ENCODE results near the gene INF2. TPM values are rescaled to one million over a fixed set of nuclear protein-coding genes. Genes with fewer than 3 reads are reported as not detected.
"Not testable (repeated sequence)": the region's sequence is repeated elsewhere in the genome, so short reads cannot be mapped to it uniquely, and the experiment has no call there.

The INF2 gene
- total and polyA plus RNA-seq, 4 donors: 13.1 to 51.6 (median 25.5) TPM

- WGBS: 77% methylated on average over 12 of the region's 12 CpGs
Measured at GRCh38 chr14:104750056-104750752, 60.8 kb downstream of the INF2 start.

DNA sequence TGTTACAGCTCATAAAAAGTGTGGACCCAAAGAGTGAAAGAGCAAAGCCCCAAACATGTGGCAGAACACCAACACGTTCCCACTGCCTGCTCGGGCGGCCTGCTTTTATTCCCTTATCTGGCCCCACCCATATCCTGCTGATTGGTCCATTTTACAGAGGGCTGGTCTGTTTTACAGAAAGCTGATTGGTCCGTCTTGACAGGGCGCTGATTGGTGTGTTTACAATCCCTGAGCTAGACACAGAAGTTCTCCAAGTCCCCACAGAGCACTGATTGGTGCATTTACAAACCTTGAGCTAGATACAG, 61.3 kb downstream of the INF2 start:
- not testable (repeated sequence) for DNase-seq (ENCODE audit: low spot score); H3K9ac ChIP-seq (ENCODE audit: low read depth in 1 of 2, low read length in 2 of 2); H3K4me3 ChIP-seq (ENCODE audit: low read depth in 1 of 3, low read length in 3 of 3); H3K27me3 ChIP-seq (ENCODE audit: control insufficient read depth in 4 of 4, insufficient read depth in 4 of 4, low read length in 3 of 4); H3K9me3 ChIP-seq (ENCODE audit: control insufficient read depth in 4 of 4, low read length in 3 of 4); H3K36me3 ChIP-seq (ENCODE audit: control insufficient read depth in 4 of 4, insufficient read depth in 3 of 4, low read depth in 1 of 4, low read length in 3 of 4)
- TF ChIP-seq SP1 (IDR thresholded peaks at IDR 0.05): peak; percentile 14
- peaks cover 12 to 64% (median 54%) of the 10 kb centered on the region in 4 donors for H3K4me1 ChIP-seq (ENCODE audit: control insufficient read depth in 4 of 4, insufficient read depth in 4 of 4, low read length in 3 of 4)
- H3K27ac ChIP-seq (ENCODE audit: low read depth in 1 of 2, low read length in 2 of 2): peak overlapping the region in 1 of 2 donors; percentile 89
- 84% methylated on average over 5 of the region's 5 CpGs for WGBS

More at GRCh38 chr14:104750056-104750752, 60.8 kb downstream of the INF2 start:
- no peaks in the 10 kb centered on the region for H3K9me3 ChIP-seq (ENCODE audit: control insufficient read depth in 4 of 4, low read length in 3 of 4)
- no peak overlapping the region for H3K4me3 ChIP-seq (ENCODE audit: low read depth in 1 of 3, low read length in 3 of 3)
- H3K4me1 ChIP-seq (ENCODE audit: control insufficient read depth in 4 of 4, insufficient read depth in 4 of 4, low read length in 3 of 4): peaks cover 14 to 64% (median 52%) of the 10 kb centered on the region in 4 donors
- H3K36me3 ChIP-seq (ENCODE audit: control insufficient read depth in 4 of 4, insufficient read depth in 3 of 4, low read depth in 1 of 4, low read length in 3 of 4): peaks cover 0 to 3% (median 0%) of the 10 kb centered on the region in 4 donors
- peak overlapping the region; percentile 78 to 89 for H3K27ac ChIP-seq (ENCODE audit: low read depth in 1 of 2, low read length in 2 of 2)
- DNase-seq (ENCODE audit: low spot score): no peak
- peak overlapping the region in 1 of 2 donors; percentile 5 for H3K9ac ChIP-seq (ENCODE audit: low read depth in 1 of 2, low read length in 2 of 2)
- H3K27me3 ChIP-seq (ENCODE audit: control insufficient read depth in 4 of 4, insufficient read depth in 4 of 4, low read length in 3 of 4): no peaks in the 10 kb centered on the region
- no peak for TF ChIP-seq JUND (IDR thresholded peaks at IDR 0.05)

DNA sequence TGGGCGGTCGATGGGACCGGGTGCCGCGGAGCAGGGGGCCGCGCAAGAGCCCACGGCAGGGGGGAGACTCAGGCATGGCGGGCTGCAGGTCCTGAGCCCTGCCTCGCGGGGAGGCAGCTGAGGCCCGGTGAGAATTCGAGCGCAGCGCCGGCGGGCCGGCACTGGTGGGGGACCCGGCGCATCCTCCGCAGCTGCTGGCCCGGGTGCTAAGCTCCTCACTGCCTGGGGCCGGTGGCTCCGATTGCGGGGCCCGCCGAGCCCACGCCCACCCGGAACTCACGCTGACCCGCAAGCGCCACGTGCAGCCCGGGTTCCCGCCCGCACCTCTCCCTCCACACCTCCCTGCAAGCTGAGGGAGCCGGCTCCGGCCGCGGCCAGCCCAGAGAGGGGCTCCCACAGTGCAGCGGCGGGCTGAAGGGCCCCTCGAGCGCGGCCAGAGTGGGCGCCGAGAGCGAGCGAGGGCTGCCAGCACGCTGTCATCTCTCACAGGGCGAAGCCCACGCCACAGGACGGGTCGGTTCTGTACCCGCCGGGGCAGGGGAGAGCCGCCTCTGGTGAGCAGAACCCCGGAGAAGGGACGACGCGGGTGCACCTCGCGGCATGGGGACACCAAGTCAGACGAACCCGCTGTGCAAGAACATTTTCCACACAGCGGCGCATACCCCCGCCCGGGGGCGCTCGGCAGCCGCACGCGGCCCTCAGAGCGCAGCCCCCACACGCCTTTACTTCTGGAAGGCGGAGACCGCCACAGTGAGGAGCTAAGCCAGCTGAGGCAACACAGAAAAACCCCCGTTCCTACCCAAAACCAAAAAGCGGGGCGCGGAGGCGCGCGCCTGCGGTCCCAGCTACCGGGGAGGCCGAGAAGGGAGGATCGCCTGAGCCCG, 62.4 kb downstream of the INF2 start:
- Histone ChIP-seq H3K36me3 (ENCODE audit: control insufficient read depth in 4 of 4, insufficient read depth in 3 of 4, low read depth in 1 of 4, low read length in 3 of 4) (peaks cover 0 to 11% (median 7%) of the 10 kb centered on the region in 4 donors), H3K4me3 (ENCODE audit: low read depth in 1 of 3, low read length in 3 of 3) (peak overlapping the region in 2 of 3 donors; percentile 7 to 85), H3K27ac (ENCODE audit: low read depth in 1 of 2, low read length in 2 of 2) (peak overlapping the region; percentile 83 to 92), H3K9ac (ENCODE audit: low read depth in 1 of 2, low read length in 2 of 2) (peak overlapping the region in 1 of 2 donors; percentile 69), H3K27me3 (ENCODE audit: control insufficient read depth in 4 of 4, insufficient read depth in 4 of 4, low read length in 3 of 4) (no peaks in the 10 kb centered on the region), H3K4me1 (ENCODE audit: control insufficient read depth in 4 of 4, insufficient read depth in 4 of 4, low read length in 3 of 4) (peaks cover 11 to 58% (median 47%) of the 10 kb centered on the region in 4 donors), H3K9me3 (ENCODE audit: control insufficient read depth in 4 of 4, low read length in 3 of 4) (no peaks in the 10 kb centered on the region)
- DNase-seq (ENCODE audit: low spot score): peak; percentile 49
- TF ChIP-seq RXRA (IDR thresholded peaks at IDR 0.05): no peak
- TF ChIP-seq, protein P1, sequence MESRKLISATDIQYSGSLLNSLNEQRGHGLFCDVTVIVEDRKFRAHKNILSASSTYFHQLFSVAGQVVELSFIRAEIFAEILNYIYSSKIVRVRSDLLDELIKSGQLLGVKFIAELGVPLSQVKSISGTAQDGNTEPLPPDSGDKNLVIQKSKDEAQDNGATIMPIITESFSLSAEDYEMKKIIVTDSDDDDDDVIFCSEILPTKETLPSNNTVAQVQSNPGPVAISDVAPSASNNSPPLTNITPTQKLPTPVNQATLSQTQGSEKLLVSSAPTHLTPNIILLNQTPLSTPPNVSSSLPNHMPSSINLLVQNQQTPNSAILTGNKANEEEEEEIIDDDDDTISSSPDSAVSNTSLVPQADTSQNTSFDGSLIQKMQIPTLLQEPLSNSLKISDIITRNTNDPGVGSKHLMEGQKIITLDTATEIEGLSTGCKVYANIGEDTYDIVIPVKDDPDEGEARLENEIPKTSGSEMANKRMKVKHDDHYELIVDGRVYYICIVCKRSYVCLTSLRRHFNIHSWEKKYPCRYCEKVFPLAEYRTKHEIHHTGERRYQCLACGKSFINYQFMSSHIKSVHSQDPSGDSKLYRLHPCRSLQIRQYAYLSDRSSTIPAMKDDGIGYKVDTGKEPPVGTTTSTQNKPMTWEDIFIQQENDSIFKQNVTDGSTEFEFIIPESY (IDR thresholded peaks at IDR 0.05): no peak
- 81% methylated on average over 90 of the region's 90 CpGs for WGBS

GRCh38 chr14:104752423-104752734, 63.0 kb downstream of the INF2 start:
- DNase-seq (ENCODE audit: low spot score): no peak
- 7% methylated on average over 21 of the region's 21 CpGs for WGBS
- H3K9me3 ChIP-seq (ENCODE audit: control insufficient read depth in 4 of 4, low read length in 3 of 4): no peaks in the 10 kb centered on the region
- H3K9ac ChIP-seq (ENCODE audit: low read depth in 1 of 2, low read length in 2 of 2): peak overlapping the region in 1 of 2 donors; percentile 69
- peaks cover 2 to 17% (median 9%) of the 10 kb centered on the region in 4 donors for H3K36me3 ChIP-seq (ENCODE audit: control insufficient read depth in 4 of 4, insufficient read depth in 3 of 4, low read depth in 1 of 4, low read length in 3 of 4)
- H3K27ac ChIP-seq (ENCODE audit: low read depth in 1 of 2, low read length in 2 of 2): peak overlapping the region; percentile 83 to 92
- no peaks in the 10 kb centered on the region for H3K27me3 ChIP-seq (ENCODE audit: control insufficient read depth in 4 of 4, insufficient read depth in 4 of 4, low read length in 3 of 4)
- peaks cover 12 to 52% (median 44%) of the 10 kb centered on the region in 4 donors for H3K4me1 ChIP-seq (ENCODE audit: control insufficient read depth in 4 of 4, insufficient read depth in 4 of 4, low read length in 3 of 4)
- peak overlapping the region in 2 of 3 donors; percentile 7 to 85 for H3K4me3 ChIP-seq (ENCODE audit: low read depth in 1 of 3, low read length in 3 of 3)
- peak; percentile 40 for TF ChIP-seq HNF4G (IDR thresholded peaks at IDR 0.05)
- peak; percentile 19 for TF ChIP-seq TAF1 (conservative IDR thresholded peaks at IDR 0.05)
- TF ChIP-seq FOXA2 (IDR thresholded peaks at IDR 0.05): no peak
- TF ChIP-seq HNF4A (conservative IDR thresholded peaks at IDR 0.05): peak in 1 of 2 donors; percentile 70
- TF ChIP-seq EGR1 (IDR thresholded peaks at IDR 0.05; ENCODE audit: low read depth in 2 of 2): no peak
- no peak for TF ChIP-seq YY1 (IDR thresholded peaks at IDR 0.05)
- TF ChIP-seq MAX (IDR thresholded peaks at IDR 0.05): no peak
- TF ChIP-seq, protein P2, sequence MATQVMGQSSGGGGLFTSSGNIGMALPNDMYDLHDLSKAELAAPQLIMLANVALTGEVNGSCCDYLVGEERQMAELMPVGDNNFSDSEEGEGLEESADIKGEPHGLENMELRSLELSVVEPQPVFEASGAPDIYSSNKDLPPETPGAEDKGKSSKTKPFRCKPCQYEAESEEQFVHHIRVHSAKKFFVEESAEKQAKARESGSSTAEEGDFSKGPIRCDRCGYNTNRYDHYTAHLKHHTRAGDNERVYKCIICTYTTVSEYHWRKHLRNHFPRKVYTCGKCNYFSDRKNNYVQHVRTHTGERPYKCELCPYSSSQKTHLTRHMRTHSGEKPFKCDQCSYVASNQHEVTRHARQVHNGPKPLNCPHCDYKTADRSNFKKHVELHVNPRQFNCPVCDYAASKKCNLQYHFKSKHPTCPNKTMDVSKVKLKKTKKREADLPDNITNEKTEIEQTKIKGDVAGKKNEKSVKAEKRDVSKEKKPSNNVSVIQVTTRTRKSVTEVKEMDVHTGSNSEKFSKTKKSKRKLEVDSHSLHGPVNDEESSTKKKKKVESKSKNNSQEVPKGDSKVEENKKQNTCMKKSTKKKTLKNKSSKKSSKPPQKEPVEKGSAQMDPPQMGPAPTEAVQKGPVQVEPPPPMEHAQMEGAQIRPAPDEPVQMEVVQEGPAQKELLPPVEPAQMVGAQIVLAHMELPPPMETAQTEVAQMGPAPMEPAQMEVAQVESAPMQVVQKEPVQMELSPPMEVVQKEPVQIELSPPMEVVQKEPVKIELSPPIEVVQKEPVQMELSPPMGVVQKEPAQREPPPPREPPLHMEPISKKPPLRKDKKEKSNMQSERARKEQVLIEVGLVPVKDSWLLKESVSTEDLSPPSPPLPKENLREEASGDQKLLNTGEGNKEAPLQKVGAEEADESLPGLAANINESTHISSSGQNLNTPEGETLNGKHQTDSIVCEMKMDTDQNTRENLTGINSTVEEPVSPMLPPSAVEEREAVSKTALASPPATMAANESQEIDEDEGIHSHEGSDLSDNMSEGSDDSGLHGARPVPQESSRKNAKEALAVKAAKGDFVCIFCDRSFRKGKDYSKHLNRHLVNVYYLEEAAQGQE (IDR thresholded peaks at IDR 0.05): no peak
- TF ChIP-seq, protein P1 (IDR thresholded peaks at IDR 0.05): no peak
- no peak for TF ChIP-seq NR2F2 (IDR thresholded peaks at IDR 0.05)
- no peak for TF ChIP-seq FOXA1 (IDR thresholded peaks at IDR 0.05)
